Measurements from ENCODE around the gene MBNL2. TPM values are rescaled to one million over a fixed set of nuclear protein-coding genes. Genes with fewer than 3 reads are reported as not detected.

MBNL2 gene
- total and polyA plus RNA-seq, 2 experiments from 2014 or later: 0.55 to 3.2 TPM

DNA sequence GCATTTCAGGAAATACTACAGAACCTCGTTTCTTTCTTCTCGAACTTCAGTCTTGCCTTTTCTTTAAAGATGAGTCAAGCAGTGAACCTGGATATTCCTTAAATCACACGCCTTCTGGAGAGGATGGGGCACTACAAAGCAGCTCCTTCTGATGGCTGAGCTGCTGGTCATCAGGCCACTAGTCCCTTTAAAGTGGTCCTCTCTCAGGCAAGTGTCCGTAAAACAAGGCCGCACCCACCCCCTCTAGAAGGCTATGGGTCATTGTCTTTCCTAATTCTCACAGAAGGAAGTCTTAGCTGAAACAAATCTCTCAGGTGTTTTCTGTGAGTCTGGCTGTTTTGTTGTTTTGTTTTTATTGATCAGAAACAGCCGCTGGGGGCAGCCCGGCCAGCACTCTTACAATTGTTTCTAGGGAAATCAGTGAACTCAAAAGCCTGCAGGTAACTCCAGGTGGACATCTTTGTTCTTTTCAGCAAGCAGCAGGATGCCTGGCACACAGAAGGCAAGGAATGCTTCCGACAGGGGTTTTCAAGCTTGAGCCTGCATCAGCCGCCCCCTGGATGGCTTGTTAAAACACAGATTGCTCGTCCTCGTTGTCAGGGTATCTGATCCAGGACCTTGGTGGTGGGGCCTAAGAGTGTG, 45.4 kb downstream of the MBNL2 start (continued):
- TF ChIP-seq, protein P1, sequence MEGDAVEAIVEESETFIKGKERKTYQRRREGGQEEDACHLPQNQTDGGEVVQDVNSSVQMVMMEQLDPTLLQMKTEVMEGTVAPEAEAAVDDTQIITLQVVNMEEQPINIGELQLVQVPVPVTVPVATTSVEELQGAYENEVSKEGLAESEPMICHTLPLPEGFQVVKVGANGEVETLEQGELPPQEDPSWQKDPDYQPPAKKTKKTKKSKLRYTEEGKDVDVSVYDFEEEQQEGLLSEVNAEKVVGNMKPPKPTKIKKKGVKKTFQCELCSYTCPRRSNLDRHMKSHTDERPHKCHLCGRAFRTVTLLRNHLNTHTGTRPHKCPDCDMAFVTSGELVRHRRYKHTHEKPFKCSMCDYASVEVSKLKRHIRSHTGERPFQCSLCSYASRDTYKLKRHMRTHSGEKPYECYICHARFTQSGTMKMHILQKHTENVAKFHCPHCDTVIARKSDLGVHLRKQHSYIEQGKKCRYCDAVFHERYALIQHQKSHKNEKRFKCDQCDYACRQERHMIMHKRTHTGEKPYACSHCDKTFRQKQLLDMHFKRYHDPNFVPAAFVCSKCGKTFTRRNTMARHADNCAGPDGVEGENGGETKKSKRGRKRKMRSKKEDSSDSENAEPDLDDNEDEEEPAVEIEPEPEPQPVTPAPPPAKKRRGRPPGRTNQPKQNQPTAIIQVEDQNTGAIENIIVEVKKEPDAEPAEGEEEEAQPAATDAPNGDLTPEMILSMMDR (conservative IDR thresholded peaks at IDR 0.05; ENCODE audit: low read depth in 2 of 2): peak; percentile 9 to 25; a peak in 2 of 4 replicates

DNA sequence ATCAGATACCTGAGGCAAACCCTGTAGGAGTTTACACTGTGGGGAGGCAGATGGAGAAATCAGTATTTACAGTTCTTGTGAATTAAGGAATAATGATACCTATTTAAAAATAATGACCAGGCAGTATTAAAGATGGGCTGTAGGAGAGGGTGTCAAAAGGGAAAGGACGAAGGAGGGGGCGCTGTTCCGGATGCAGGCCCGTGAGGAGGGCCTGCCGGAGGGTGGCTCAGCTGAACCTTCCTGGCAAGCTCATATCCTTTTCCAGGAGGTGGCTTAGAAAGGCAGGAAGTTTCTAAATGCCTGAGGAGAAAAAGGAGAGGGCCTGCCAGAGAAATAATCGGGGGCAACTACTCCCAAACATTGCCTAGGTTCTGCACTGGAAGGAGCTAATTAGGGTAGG, 46.6 kb downstream of the MBNL2 start:
- peak; percentile 32 for ATAC-seq
- Mint-ChIP-seq H3K4me3 (no peak overlapping the region), H3K4me1 (peaks cover 44% of the 10 kb centered on the region), H3K36me3 (ENCODE audit: low read depth) (no peaks in the 10 kb centered on the region), H3K9me3 (no peaks in the 10 kb centered on the region), H3K27ac (peak overlapping the region; percentile 20; the same call in 1 of the 2 replicates), H3K27me3 (ENCODE audit: insufficient read depth, low read depth, poor library complexity) (peaks cover 2% of the 10 kb centered on the region)
- Histone ChIP-seq H3K36me3 (ENCODE audit: insufficient read depth) (no peaks in the 10 kb centered on the region), H3K4me3 (no peak overlapping the region), H4K20me1 (replicated peaks; ENCODE audit: insufficient read depth) (no peaks in the 10 kb centered on the region), H3K79me2 (replicated peaks; ENCODE audit: insufficient read depth) (no peaks in the 10 kb centered on the region), H3K4me1 (ENCODE audit: insufficient read depth) (peaks cover 29% of the 10 kb centered on the region), H3K27ac (ENCODE audit: low read depth) (peak overlapping the region; percentile 79; the same call in 1 of the 2 replicates), H3K27me3 (ENCODE audit: insufficient read depth) (no peaks in the 10 kb centered on the region), H3F3A (replicated peaks; ENCODE audit: low read depth) (no peaks in the 10 kb centered on the region), H3K4me2 (peak overlapping the region; percentile 11; the same call in 1 of the 2 replicates), H2AFZ (no peak overlapping the region), H3K9me2 (ENCODE audit: insufficient read depth) (no peaks in the 10 kb centered on the region)
- DNase-seq (ENCODE audit: low spot score): peak; percentile 43
- TF ChIP-seq CREB1 (CRISPR knock-in tag; IDR thresholded peaks at IDR 0.05; ENCODE audit: low read depth): no peak
- TF ChIP-seq, protein P2, sequence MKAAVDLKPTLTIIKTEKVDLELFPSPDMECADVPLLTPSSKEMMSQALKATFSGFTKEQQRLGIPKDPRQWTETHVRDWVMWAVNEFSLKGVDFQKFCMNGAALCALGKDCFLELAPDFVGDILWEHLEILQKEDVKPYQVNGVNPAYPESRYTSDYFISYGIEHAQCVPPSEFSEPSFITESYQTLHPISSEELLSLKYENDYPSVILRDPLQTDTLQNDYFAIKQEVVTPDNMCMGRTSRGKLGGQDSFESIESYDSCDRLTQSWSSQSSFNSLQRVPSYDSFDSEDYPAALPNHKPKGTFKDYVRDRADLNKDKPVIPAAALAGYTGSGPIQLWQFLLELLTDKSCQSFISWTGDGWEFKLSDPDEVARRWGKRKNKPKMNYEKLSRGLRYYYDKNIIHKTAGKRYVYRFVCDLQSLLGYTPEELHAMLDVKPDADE (IDR thresholded peaks at IDR 0.05): no peak
- TF ChIP-seq ZNF114 (CRISPR knock-in tag; IDR thresholded peaks at IDR 0.05): no peak
- no peak for TF ChIP-seq ZNF331 (CRISPR knock-in tag; IDR thresholded peaks at IDR 0.05; ENCODE audit: low read depth)
- TF ChIP-seq, protein P1 (conservative IDR thresholded peaks at IDR 0.05; ENCODE audit: low read depth in 2 of 2): peak; percentile 45 to 56

DNA sequence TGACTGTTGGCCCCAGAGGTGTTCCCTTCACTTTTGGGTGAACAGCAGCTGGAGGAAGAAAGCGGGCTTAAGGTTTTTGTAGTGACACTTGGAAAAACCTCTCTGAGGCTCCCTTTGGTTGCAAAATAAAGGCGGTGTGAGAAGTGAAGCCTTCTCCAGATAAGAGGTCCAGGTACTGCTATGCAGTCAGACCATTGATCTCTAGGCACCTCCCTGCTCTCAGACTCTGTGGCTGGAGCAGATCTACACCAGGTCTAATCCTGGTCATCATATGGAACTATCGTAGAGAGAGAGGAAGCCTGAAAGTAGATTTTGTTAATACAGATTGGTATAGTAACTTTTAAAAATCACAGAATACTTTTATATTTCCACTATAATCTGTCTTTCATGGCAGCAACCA, 47.5 kb downstream of the MBNL2 start:
- H3K27me3 ChIP-seq (ENCODE audit: insufficient read depth): no peaks in the 10 kb centered on the region
- no peaks in the 10 kb centered on the region for H4K20me1 ChIP-seq (replicated peaks; ENCODE audit: insufficient read depth)
- H3K4me3 ChIP-seq: no peak overlapping the region
- no peak overlapping the region for H3K27ac ChIP-seq (ENCODE audit: low read depth)
- TF ChIP-seq STAT1 (IDR thresholded peaks at IDR 0.05; ENCODE audit: unreplicated experiment) (no peak), POLR2AphosphoS5 (IDR thresholded peaks at IDR 0.05; ENCODE audit: low read depth) (no peak)
- H3K4me2 ChIP-seq: no peak overlapping the region
- DNase-seq (ENCODE audit: low spot score) (no peak), ATAC-seq (no peak)
- no peaks in the 10 kb centered on the region for H3K36me3 Mint-ChIP-seq (ENCODE audit: low read depth)
- no peaks in the 10 kb centered on the region for H3F3A ChIP-seq (replicated peaks; ENCODE audit: low read depth)
- no peaks in the 10 kb centered on the region for H3K9me2 ChIP-seq (ENCODE audit: insufficient read depth)
- no peak overlapping the region for H3K4me3 Mint-ChIP-seq
- H3K27me3 Mint-ChIP-seq (ENCODE audit: insufficient read depth, low read depth, poor library complexity): peaks cover 2% of the 10 kb centered on the region
- H3K4me1 ChIP-seq (ENCODE audit: insufficient read depth): peaks cover 29% of the 10 kb centered on the region
- H3K79me2 ChIP-seq (replicated peaks; ENCODE audit: insufficient read depth): no peaks in the 10 kb centered on the region
- H2AFZ ChIP-seq: no peak overlapping the region
- peaks cover 44% of the 10 kb centered on the region for H3K4me1 Mint-ChIP-seq
- no peaks in the 10 kb centered on the region for H3K9me3 Mint-ChIP-seq
- H3K36me3 ChIP-seq (ENCODE audit: insufficient read depth): no peaks in the 10 kb centered on the region
- H3K27ac Mint-ChIP-seq: no peak overlapping the region
